ENCODE results near the gene TSPAN33.

DNA sequence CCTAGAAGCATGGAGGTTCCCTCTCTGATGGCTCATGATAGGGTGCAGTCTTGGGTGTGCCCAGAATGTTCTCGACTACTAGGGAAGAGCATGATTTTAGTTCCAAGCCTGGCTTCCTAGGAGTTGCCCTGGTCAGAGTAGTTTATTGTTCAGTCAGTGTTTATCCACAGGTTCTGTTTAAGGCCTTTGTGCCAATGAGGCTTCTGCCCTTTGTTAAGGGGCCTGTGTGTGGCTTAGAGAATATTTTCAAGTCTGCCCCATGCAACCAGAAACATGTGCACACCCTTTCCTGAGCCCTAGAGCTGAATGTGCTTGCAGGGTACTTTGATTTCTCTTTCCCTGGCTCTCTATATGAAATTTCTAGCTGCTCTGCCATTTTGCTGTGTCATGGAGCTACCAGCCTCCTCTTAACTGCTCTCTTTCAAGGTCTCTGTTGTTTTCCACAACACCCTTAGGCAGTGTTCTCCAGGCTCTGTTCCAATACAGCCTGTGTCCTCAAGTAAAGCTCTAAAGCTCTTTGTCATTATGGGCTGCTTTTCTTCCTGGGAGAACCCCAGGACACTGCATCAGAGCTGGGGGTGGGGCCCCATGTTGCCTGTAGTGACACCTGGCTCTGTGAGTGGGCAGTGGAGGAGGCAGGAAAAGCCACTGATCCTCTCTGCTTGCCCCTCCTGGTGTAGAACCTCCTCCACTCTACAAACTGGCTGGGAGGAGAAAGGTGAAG is 34.1 kb upstream of the TSPAN33 start:
- TF ChIP-seq POLR2A (IDR thresholded peaks at IDR 0.05), result no peak
- TF ChIP-seq, protein P1, sequence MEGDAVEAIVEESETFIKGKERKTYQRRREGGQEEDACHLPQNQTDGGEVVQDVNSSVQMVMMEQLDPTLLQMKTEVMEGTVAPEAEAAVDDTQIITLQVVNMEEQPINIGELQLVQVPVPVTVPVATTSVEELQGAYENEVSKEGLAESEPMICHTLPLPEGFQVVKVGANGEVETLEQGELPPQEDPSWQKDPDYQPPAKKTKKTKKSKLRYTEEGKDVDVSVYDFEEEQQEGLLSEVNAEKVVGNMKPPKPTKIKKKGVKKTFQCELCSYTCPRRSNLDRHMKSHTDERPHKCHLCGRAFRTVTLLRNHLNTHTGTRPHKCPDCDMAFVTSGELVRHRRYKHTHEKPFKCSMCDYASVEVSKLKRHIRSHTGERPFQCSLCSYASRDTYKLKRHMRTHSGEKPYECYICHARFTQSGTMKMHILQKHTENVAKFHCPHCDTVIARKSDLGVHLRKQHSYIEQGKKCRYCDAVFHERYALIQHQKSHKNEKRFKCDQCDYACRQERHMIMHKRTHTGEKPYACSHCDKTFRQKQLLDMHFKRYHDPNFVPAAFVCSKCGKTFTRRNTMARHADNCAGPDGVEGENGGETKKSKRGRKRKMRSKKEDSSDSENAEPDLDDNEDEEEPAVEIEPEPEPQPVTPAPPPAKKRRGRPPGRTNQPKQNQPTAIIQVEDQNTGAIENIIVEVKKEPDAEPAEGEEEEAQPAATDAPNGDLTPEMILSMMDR (IDR thresholded peaks at IDR 0.05), result no peak
